ENCODE data around the gene OLFM2. TPM values are rescaled to one million over a fixed set of nuclear protein-coding genes. Genes with fewer than 3 reads are reported as not detected.
"Not testable (repeated sequence)": the region's sequence is repeated elsewhere in the genome, so short reads cannot be mapped to it uniquely, and the experiment has no call there.

OLFM2 gene
- polyA plus RNA-seq, 1 donor from 2014 or later = 0.21 TPM

GRCh38 chr19:9932835-9933234 is 3.5 kb downstream of the OLFM2 start:
- Mint-ChIP-seq H3K9me3 (peaks cover 0 to 2% (median 0%) of the 10 kb centered on the region in 3 donors), H3K27ac (peak overlapping the region in 1 of 3 donors; percentile 60), H3K4me3 (no peak overlapping the region), H3K27me3 (peaks cover 52% of the 10 kb centered on the region), H3K4me1 (peaks cover 14 to 20% (median 14%) of the 10 kb centered on the region in 3 donors), H3K36me3 (peaks cover 2% of the 10 kb centered on the region)

- peaks cover 43% of the 10 kb centered on the region for H3K27me3 Mint-ChIP-seq
- peaks cover 13 to 15% (median 14%) of the 10 kb centered on the region in 3 donors for H3K4me1 Mint-ChIP-seq
- H3K36me3 Mint-ChIP-seq = peaks cover 2% of the 10 kb centered on the region
- H3K27ac Mint-ChIP-seq = no peak overlapping the region
- H3K4me3 Mint-ChIP-seq = no peak overlapping the region
- no peaks in the 10 kb centered on the region for H3K9me3 Mint-ChIP-seq
Observed at GRCh38 chr19:9931629-9932028, 4.7 kb downstream of the OLFM2 start.

GRCh38 chr19:9923440-9923839 is 12.9 kb downstream of the OLFM2 start:
- Mint-ChIP-seq H3K27ac (no peak overlapping the region), H3K4me3 (no peak overlapping the region), H3K9me3 (peaks cover 0 to 2% (median 1%) of the 10 kb centered on the region in 3 donors), H3K36me3 (no peaks in the 10 kb centered on the region), H3K4me1 (peaks cover 0 to 4% (median 4%) of the 10 kb centered on the region in 3 donors), H3K27me3 (peaks cover 23% of the 10 kb centered on the region)

GRCh38 chr19:9922782-9923379 is 13.4 kb downstream of the OLFM2 start:
- H3K4me3 Mint-ChIP-seq, H3K27ac Mint-ChIP-seq, H3K36me3 Mint-ChIP-seq, H3K9me3 Mint-ChIP-seq, H3K4me1 Mint-ChIP-seq: not testable (repeated sequence)
- peaks cover 27% of the 10 kb centered on the region for H3K27me3 Mint-ChIP-seq

- H3K36me3 Mint-ChIP-seq = peaks cover 2% of the 10 kb centered on the region
- H3K9me3 Mint-ChIP-seq = peaks cover 0 to 6% (median 0%) of the 10 kb centered on the region in 3 donors
- H3K27ac Mint-ChIP-seq = no peak overlapping the region
- peaks cover 43% of the 10 kb centered on the region for H3K27me3 Mint-ChIP-seq
- peaks cover 0 to 10% (median 7%) of the 10 kb centered on the region in 3 donors for H3K4me1 Mint-ChIP-seq
- peak overlapping the region in 1 of 4 donors; percentile 65 for H3K4me3 Mint-ChIP-seq
Observed at GRCh38 chr19:9917321-9917720, 19.0 kb downstream of the OLFM2 start.

GRCh38 chr19:9916719-9917118 is 19.6 kb downstream of the OLFM2 start:
- H3K36me3 Mint-ChIP-seq = peaks cover 2% of the 10 kb centered on the region
- H3K9me3 Mint-ChIP-seq = peaks cover 0 to 6% (median 0%) of the 10 kb centered on the region in 3 donors
- H3K4me1 Mint-ChIP-seq = peaks cover 0 to 10% (median 7%) of the 10 kb centered on the region in 3 donors
- no peak overlapping the region for H3K4me3 Mint-ChIP-seq
- H3K27me3 Mint-ChIP-seq = peaks cover 43% of the 10 kb centered on the region
- H3K27ac Mint-ChIP-seq = peak overlapping the region in 1 of 3 donors; percentile 24

DNA sequence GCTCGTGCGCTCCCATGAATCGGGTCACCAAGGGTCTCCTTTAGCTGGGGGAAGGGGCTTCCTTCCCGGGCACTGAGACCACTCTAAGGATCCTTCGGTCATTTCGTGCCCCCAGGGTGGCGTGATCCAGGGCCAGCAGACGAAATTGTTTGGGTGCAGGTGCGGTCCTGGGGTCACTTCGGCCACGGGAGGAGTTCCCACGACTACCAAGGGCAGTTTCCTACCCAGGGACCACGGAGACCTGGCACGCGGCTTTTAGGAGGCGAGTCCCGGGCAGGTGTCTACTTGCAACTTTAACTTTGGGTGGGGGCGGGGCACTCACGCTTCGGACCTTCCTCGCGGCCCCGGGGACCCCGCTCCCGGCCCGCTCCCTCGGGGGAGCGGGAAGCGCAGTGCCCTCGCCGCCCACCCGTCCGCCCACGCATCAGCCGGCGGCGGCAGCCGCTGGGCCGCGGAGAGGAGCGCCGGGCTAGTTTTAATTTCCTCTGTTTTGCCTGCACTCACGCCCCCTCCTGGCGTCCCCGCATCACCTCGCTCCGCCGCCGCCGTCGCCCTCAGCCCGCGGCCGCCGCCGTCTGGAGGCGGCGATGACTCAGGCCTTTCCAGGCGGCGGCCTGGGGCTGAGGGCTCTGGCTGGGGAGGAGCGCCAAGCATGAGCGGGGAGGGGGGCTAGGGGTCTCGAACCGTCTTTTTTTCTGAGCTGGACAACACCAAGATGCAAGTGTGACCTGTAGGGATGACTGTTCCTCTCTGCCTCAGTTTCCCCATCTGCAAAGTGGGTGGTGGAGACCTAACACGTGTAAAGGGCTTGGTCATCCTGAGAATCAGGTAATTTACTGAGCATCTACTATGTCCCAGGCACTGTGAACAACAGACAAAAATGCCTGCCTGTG is 21.8 kb downstream of the OLFM2 start:
- H3K36me3 Mint-ChIP-seq = peaks cover 2% of the 10 kb centered on the region
- peaks cover 0 to 6% (median 0%) of the 10 kb centered on the region in 3 donors for H3K9me3 Mint-ChIP-seq
- no peak overlapping the region for H3K27ac Mint-ChIP-seq
- H3K27me3 Mint-ChIP-seq = peaks cover 39% of the 10 kb centered on the region
- H3K4me3 Mint-ChIP-seq = peak overlapping the region in 3 of 4 donors; percentile 39 to 88 (median 62)
- peaks cover 0 to 10% (median 7%) of the 10 kb centered on the region in 3 donors for H3K4me1 Mint-ChIP-seq

DNA sequence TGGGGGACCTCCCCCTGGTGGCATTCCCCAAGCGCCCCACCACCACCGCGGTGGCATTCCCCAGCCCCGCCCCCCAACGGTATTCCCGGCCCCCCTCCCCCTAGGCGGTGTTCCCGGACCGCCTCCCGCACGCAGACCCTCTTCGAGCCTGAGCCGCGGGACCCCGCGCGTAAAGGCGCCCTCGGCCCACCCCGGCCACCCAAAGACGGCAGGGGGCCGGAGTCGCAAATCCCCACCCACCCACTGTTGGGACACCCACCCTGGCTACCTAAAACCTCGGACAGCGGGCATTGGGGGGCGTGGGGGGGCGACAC is 22.4 kb downstream of the OLFM2 start:
- H3K27ac Mint-ChIP-seq = no peak overlapping the region
- peaks cover 2% of the 10 kb centered on the region for H3K36me3 Mint-ChIP-seq
- peaks cover 0 to 10% (median 7%) of the 10 kb centered on the region in 3 donors for H3K4me1 Mint-ChIP-seq
- H3K9me3 Mint-ChIP-seq = peaks cover 0 to 6% (median 0%) of the 10 kb centered on the region in 3 donors
- peaks cover 40% of the 10 kb centered on the region for H3K27me3 Mint-ChIP-seq
- peak overlapping the region in 2 of 4 donors; percentile 62 to 73 for H3K4me3 Mint-ChIP-seq

GRCh38 chr19:9913237-9914000 is 22.9 kb downstream of the OLFM2 start:
- Mint-ChIP-seq H3K27me3 (peaks cover 39% of the 10 kb centered on the region), H3K36me3 (peaks cover 2% of the 10 kb centered on the region), H3K9me3 (peaks cover 0 to 6% (median 0%) of the 10 kb centered on the region in 3 donors), H3K4me1 (peaks cover 0 to 10% (median 7%) of the 10 kb centered on the region in 3 donors), H3K27ac (no peak overlapping the region), H3K4me3 (peak overlapping the region in 2 of 4 donors; percentile 74 to 88)

GRCh38 chr19:9912551-9913236 is 23.6 kb downstream of the OLFM2 start:
- H3K27me3 Mint-ChIP-seq = peaks cover 33% of the 10 kb centered on the region
- H3K27ac Mint-ChIP-seq = no peak overlapping the region
- peaks cover 2% of the 10 kb centered on the region for H3K36me3 Mint-ChIP-seq
- H3K4me3 Mint-ChIP-seq = peak overlapping the region in 3 of 4 donors; percentile 58 to 88 (median 74)
- peaks cover 0 to 6% (median 0%) of the 10 kb centered on the region in 3 donors for H3K9me3 Mint-ChIP-seq
- peaks cover 0 to 9% (median 7%) of the 10 kb centered on the region in 3 donors for H3K4me1 Mint-ChIP-seq

- Mint-ChIP-seq H3K4me3 (no peak overlapping the region), H3K27me3 (peaks cover 25% of the 10 kb centered on the region), H3K36me3 (peaks cover 2% of the 10 kb centered on the region), H3K9me3 (peaks cover 0 to 3% (median 3%) of the 10 kb centered on the region in 3 donors), H3K4me1 (peaks cover 0 to 7% (median 7%) of the 10 kb centered on the region in 3 donors), H3K27ac (no peak overlapping the region)
Observed at GRCh38 chr19:9911524-9912185, 24.7 kb downstream of the OLFM2 start.

- Mint-ChIP-seq H3K4me3 (no peak overlapping the region), H3K27me3 (peaks cover 19% of the 10 kb centered on the region), H3K9me3 (peaks cover 0 to 4% (median 3%) of the 10 kb centered on the region in 3 donors), H3K36me3 (peaks cover under 1% of the 10 kb centered on the region), H3K4me1 (peaks cover 0 to 7% (median 7%) of the 10 kb centered on the region in 3 donors), H3K27ac (no peak overlapping the region)
Observed at GRCh38 chr19:9910625-9911024, 25.7 kb downstream of the OLFM2 start.

GRCh38 chr19:9909251-9909650 is 27.1 kb downstream of the OLFM2 start:
- Mint-ChIP-seq H3K36me3 (no peaks in the 10 kb centered on the region), H3K27me3 (peaks cover 14% of the 10 kb centered on the region), H3K9me3 (peaks cover 0 to 5% (median 3%) of the 10 kb centered on the region in 3 donors), H3K27ac (no peak overlapping the region), H3K4me1 (peaks cover 0 to 6% (median 6%) of the 10 kb centered on the region in 3 donors), H3K4me3 (no peak overlapping the region)
